Measurements from ENCODE around the gene HECTD1.

- TF ChIP-seq CTCF (IDR thresholded peaks at IDR 0.05) (no peak), POLR2A (IDR thresholded peaks at IDR 0.05) (no peak)
These were observed 4.2 kb downstream of the HECTD1 start for GRCh38 chr14:31203414-31203742.

All from thyroid gland (tissue), 4 donors.